ENCODE data around the gene ZNF793.

GRCh38 chr19:37466277-37466797, 40.4 kb upstream of the ZNF793 start:
- TF ChIP-seq ELF4 (IDR thresholded peaks at IDR 0.05) (no peak), FOXK2 (IDR thresholded peaks at IDR 0.05) (no peak), BHLHE40 (IDR thresholded peaks at IDR 0.05; ENCODE audit: borderline replicate concordance) (no peak), NFRKB (IDR thresholded peaks at IDR 0.05) (no peak), FOXA1 (IDR thresholded peaks at IDR 0.05) (no peak), ARNT (IDR thresholded peaks at IDR 0.05) (no peak), SUZ12 (IDR thresholded peaks at IDR 0.05) (no peak), SP1 (IDR thresholded peaks at IDR 0.05) (no peak), HDGF (IDR thresholded peaks at IDR 0.05; ENCODE audit: borderline replicate concordance) (no peak), L3MBTL2 (conservative IDR thresholded peaks at IDR 0.05) (no peak), ZNF384 (IDR thresholded peaks at IDR 0.05) (no peak), FOXM1 (IDR thresholded peaks at IDR 0.05; ENCODE audit: borderline replicate concordance) (no peak)
